ENCODE data around the gene IL1RAP.

The IL1RAP gene

GRCh38 chr3:190554197-190554596 is 40.3 kb downstream of the IL1RAP start:
- TF ChIP-seq CTCF (conservative IDR thresholded peaks at IDR 0.05; ENCODE audit: control insufficient read depth, insufficient read depth, low read depth, low read length) = no peak
- no peak overlapping the region for H3K4me3 ChIP-seq (ENCODE audit: control insufficient read depth, low read depth, low read length)
- DNase-seq (ENCODE audit: low read depth) = no peak

- TF ChIP-seq CTCF (conservative IDR thresholded peaks at IDR 0.05; ENCODE audit: control insufficient read depth, insufficient read depth, low read depth, low read length) = no peak
- no peak overlapping the region for H3K4me3 ChIP-seq (ENCODE audit: control insufficient read depth, low read depth, low read length)
- DNase-seq (ENCODE audit: low read depth) = no peak
These were observed 42.5 kb downstream of the IL1RAP start for GRCh38 chr3:190556351-190556750.

- no peak overlapping the region for H3K4me3 ChIP-seq (ENCODE audit: control insufficient read depth, low read depth, low read length)
- DNase-seq (ENCODE audit: low read depth) = no peak
- TF ChIP-seq CTCF (conservative IDR thresholded peaks at IDR 0.05; ENCODE audit: control insufficient read depth, insufficient read depth, low read depth, low read length) = no peak
These were observed 43.4 kb downstream of the IL1RAP start for GRCh38 chr3:190557296-190557695.

GRCh38 chr3:190558316-190558715 is 44.4 kb downstream of the IL1RAP start:
- TF ChIP-seq CTCF (conservative IDR thresholded peaks at IDR 0.05; ENCODE audit: control insufficient read depth, insufficient read depth, low read depth, low read length) = no peak
- no peak overlapping the region for H3K4me3 ChIP-seq (ENCODE audit: control insufficient read depth, low read depth, low read length)
- DNase-seq (ENCODE audit: low read depth) = no peak

- no peak for TF ChIP-seq CTCF (conservative IDR thresholded peaks at IDR 0.05; ENCODE audit: control insufficient read depth, insufficient read depth, low read depth, low read length)
- DNase-seq (ENCODE audit: low read depth) = no peak
- no peak overlapping the region for H3K4me3 ChIP-seq (ENCODE audit: control insufficient read depth, low read depth, low read length)
These were observed 44.9 kb downstream of the IL1RAP start for GRCh38 chr3:190558796-190559195.

- H3K4me3 ChIP-seq (ENCODE audit: control insufficient read depth, low read depth, low read length) = no peak overlapping the region
- DNase-seq (ENCODE audit: low read depth) = no peak
- TF ChIP-seq CTCF (conservative IDR thresholded peaks at IDR 0.05; ENCODE audit: control insufficient read depth, insufficient read depth, low read depth, low read length) = no peak
These were observed 46.4 kb downstream of the IL1RAP start for GRCh38 chr3:190560013-190560895.

Measured in fibroblast of mammary gland (primary cell).